Measurements from ENCODE around the gene IZUMO4. TPM values are rescaled to one million over a fixed set of nuclear protein-coding genes. Genes with fewer than 3 reads are reported as not detected.

IZUMO4 gene
- total RNA-seq, 1 donor from 2014 or later, result 5.8 TPM

DNA sequence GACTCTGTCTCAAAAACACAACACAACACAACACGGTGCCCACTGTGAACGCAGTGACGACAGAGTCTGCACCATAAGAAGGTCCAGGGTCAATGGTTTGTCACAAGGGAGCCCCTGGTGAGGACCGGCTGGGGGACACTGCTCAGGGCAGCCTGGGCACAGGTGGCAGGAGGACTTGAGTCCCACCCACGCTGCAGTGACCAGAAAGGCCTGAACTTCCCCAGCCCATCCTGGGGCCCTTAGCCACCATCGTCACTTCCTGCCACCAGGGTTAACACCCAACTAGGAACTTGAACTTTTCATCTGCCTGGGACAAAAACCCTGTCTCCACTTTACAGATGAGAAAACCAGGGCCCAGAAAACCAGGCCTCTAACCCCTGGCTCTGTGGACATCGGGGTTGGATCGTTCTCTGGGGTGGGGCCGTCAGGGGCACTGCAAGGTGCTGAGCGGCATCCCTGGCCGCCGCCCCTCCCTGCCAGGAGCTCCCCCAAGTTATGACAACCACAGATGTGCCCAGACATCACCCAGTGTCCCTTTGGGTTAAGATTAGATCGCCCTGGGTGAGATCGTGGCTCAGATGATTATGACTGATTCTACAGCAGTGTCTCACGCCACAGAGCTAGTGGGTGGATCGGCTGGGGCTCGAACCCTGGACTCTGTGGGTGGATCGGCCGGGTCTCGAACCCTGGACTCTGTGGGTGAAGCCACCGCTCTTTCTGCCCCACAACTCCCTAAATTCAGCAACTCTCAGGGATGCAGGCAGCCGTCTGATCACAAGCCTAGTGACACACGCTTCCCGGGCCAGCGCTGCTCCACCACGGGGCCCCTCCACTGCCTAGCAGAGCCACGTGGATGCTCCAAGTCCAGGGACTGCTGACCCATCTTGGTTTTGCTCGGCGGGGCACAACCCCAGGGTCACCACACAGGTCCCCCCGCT is 14.6 kb upstream of the IZUMO4 start:
- Histone ChIP-seq H3K4me3 (ENCODE audit: insufficient read depth, low read depth, low read length) (no peak overlapping the region), H3K27me3 (ENCODE audit: insufficient read depth, low read length) (no peaks in the 10 kb centered on the region), H2AFZ (ENCODE audit: low read depth, low read length) (no peak overlapping the region), H3K36me3 (ENCODE audit: insufficient read depth, low read length) (peaks cover 11% of the 10 kb centered on the region), H3K4me1 (ENCODE audit: insufficient read depth, low read length) (no peaks in the 10 kb centered on the region), H4K20me1 (ENCODE audit: insufficient read depth, low read length) (peaks cover 58% of the 10 kb centered on the region), H3K9me3 (ENCODE audit: insufficient read depth, low read depth, low read length) (no peaks in the 10 kb centered on the region), H3K9ac (ENCODE audit: low read length) (no peak overlapping the region), H3K4me2 (ENCODE audit: low read length) (no peak overlapping the region), H3K79me2 (ENCODE audit: insufficient read depth, low read length) (peaks cover 40% of the 10 kb centered on the region), H3K27ac (ENCODE audit: low read depth, low read length) (no peak overlapping the region)
- Mint-ChIP-seq H3K36me3 (ENCODE audit: low read depth, unreplicated experiment) (peaks cover 22% of the 10 kb centered on the region), H3K4me3 (ENCODE audit: unreplicated experiment) (no peak overlapping the region), H3K4me1 (ENCODE audit: low read depth, unreplicated experiment) (peaks cover 10% of the 10 kb centered on the region), H3K9me3 (ENCODE audit: unreplicated experiment) (no peaks in the 10 kb centered on the region), H3K27me3 (ENCODE audit: low read depth, unreplicated experiment) (no peaks in the 10 kb centered on the region), H3K27ac (ENCODE audit: unreplicated experiment) (no peak overlapping the region)
- DNase-seq (ENCODE audit: low read depth), result no peak
- TF ChIP-seq, protein P1, sequence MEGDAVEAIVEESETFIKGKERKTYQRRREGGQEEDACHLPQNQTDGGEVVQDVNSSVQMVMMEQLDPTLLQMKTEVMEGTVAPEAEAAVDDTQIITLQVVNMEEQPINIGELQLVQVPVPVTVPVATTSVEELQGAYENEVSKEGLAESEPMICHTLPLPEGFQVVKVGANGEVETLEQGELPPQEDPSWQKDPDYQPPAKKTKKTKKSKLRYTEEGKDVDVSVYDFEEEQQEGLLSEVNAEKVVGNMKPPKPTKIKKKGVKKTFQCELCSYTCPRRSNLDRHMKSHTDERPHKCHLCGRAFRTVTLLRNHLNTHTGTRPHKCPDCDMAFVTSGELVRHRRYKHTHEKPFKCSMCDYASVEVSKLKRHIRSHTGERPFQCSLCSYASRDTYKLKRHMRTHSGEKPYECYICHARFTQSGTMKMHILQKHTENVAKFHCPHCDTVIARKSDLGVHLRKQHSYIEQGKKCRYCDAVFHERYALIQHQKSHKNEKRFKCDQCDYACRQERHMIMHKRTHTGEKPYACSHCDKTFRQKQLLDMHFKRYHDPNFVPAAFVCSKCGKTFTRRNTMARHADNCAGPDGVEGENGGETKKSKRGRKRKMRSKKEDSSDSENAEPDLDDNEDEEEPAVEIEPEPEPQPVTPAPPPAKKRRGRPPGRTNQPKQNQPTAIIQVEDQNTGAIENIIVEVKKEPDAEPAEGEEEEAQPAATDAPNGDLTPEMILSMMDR (IDR thresholded peaks at IDR 0.05; ENCODE audit: insufficient read depth, low read depth, low read length), result no peak
- TF ChIP-seq EZH2 (IDR thresholded peaks at IDR 0.05; ENCODE audit: insufficient read depth, low read length), result no peak
- no peak for FAIRE-seq

DNA sequence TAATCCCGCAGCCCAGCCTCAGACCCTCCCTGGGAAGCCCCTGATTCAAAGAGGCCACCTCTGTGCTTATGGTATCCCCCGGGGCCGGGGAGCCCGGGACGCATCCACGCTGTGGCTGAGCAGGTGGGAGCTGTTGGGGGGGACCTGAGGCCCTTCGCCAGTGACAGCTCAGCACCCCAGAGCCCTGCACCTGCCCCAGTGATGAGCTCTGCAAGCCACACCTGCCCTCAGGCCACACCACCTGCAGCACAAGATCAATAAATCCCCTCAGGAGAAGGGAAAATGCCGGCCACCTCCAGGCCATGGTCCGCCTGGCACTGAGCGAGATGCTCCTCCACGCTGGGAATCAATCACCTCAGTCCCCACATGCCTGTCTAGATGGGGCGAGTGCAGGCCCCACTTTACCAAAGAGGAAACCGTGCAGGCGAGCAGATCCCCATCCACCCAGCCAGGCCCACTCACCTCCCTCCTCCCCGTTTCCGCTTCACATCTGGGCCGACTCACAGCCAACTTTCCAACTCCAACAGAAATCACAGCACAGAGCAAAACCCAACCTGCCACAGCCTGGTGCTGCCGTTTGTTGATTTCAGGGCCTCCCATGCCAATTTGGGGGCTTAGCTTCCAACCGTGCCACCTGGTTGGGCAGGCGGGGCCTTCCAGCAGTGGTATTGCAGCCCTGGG is 13.4 kb upstream of the IZUMO4 start:
- FAIRE-seq (no peak), DNase-seq (ENCODE audit: low read depth) (no peak)
- Mint-ChIP-seq H3K27ac (ENCODE audit: unreplicated experiment) (no peak overlapping the region), H3K4me1 (ENCODE audit: low read depth, unreplicated experiment) (peaks cover 11% of the 10 kb centered on the region), H3K9me3 (ENCODE audit: unreplicated experiment) (no peaks in the 10 kb centered on the region), H3K4me3 (ENCODE audit: unreplicated experiment) (no peak overlapping the region), H3K36me3 (ENCODE audit: low read depth, unreplicated experiment) (peaks cover 20% of the 10 kb centered on the region), H3K27me3 (ENCODE audit: low read depth, unreplicated experiment) (no peaks in the 10 kb centered on the region)
- no peak overlapping the region for H3K27ac ChIP-seq (ENCODE audit: low read depth, low read length)
- H3K9ac ChIP-seq (ENCODE audit: low read length), result no peak overlapping the region
- peaks cover 7% of the 10 kb centered on the region for H3K36me3 ChIP-seq (ENCODE audit: insufficient read depth, low read length)
- peaks cover 62% of the 10 kb centered on the region for H4K20me1 ChIP-seq (ENCODE audit: insufficient read depth, low read length)
- H3K9me3 ChIP-seq (ENCODE audit: insufficient read depth, low read depth, low read length), result no peaks in the 10 kb centered on the region
- no peak overlapping the region for H3K4me2 ChIP-seq (ENCODE audit: low read length)
- TF ChIP-seq EZH2 (IDR thresholded peaks at IDR 0.05; ENCODE audit: insufficient read depth, low read length), result no peak
- TF ChIP-seq, protein P1 (IDR thresholded peaks at IDR 0.05; ENCODE audit: insufficient read depth, low read depth, low read length), result no peak
- H2AFZ ChIP-seq (ENCODE audit: low read depth, low read length), result no peak overlapping the region
- no peak overlapping the region for H3K4me3 ChIP-seq (ENCODE audit: insufficient read depth, low read depth, low read length)
- H3K4me1 ChIP-seq (ENCODE audit: insufficient read depth, low read length), result no peaks in the 10 kb centered on the region
- peaks cover 51% of the 10 kb centered on the region for H3K79me2 ChIP-seq (ENCODE audit: insufficient read depth, low read length)
- no peaks in the 10 kb centered on the region for H3K27me3 ChIP-seq (ENCODE audit: insufficient read depth, low read length)

All from astrocyte (in vitro differentiated cells and primary cell).